Mesendoderm (in vitro differentiated cells): ENCODE measurements around the gene NKX2-2.

Experiments
- DNase-seq: peaks from one replicate; pipeline ENCODE4 v3.0.0; 2013
- H2AK5ac ChIP-seq: 2 replicates; pipeline ENCODE4 v1.6.1; 2013; ENCODE audit warnings: low read length, inconsistent platforms
- H2BK120ac ChIP-seq: 2 replicates; pipeline ENCODE4 v1.6.1; 2013; ENCODE audit warnings: low read depth, mild to moderate bottlenecking, low read length, moderate library complexity, mixed read lengths
- H2BK15ac ChIP-seq: replicated peaks from 2 replicates; pipeline ENCODE4 v1.6.1; 2013; ENCODE audit warnings: low read depth, mild to moderate bottlenecking, moderate library complexity
- H2BK5ac ChIP-seq: 2 replicates; pipeline ENCODE4 v1.6.1; 2013; ENCODE audit warnings: low read length, inconsistent platforms
- H3K18ac ChIP-seq: 2 replicates; pipeline ENCODE4 v1.6.1; 2013; ENCODE audit warnings: mild to moderate bottlenecking, low read length, mixed read lengths
- H3K23ac ChIP-seq: one replicate; pipeline ENCODE4 v1.6.1; 2013; ENCODE audit warnings: low read length
- H3K27ac ChIP-seq: 2 replicates; pipeline ENCODE4 v1.5.1; 2013; ENCODE audit warnings: low read depth, mild to moderate bottlenecking, inconsistent platforms, low read length, moderate library complexity
- H3K27me3 ChIP-seq: 2 replicates; pipeline ENCODE4 v1.6.1; 2013; ENCODE audit warnings: low read length, control low read depth, mild to moderate bottlenecking, inconsistent platforms; ENCODE audit not compliant: insufficient read depth, poor library complexity
- H3K36me3 ChIP-seq: 2 replicates; pipeline ENCODE4 v1.6.1; 2013; ENCODE audit warnings: low read length, inconsistent platforms; ENCODE audit not compliant: control insufficient read depth, insufficient read depth
- H3K4ac ChIP-seq: one replicate; pipeline ENCODE4 v1.6.1; 2013; ENCODE audit warnings: low read depth, mild to moderate bottlenecking, low read length, moderate library complexity
- H3K4me1 ChIP-seq: 2 replicates; pipeline ENCODE4 v1.6.1; 2013; ENCODE audit warnings: low read depth, low read length, inconsistent platforms; ENCODE audit not compliant: control insufficient read depth
- H3K4me2 ChIP-seq: 2 replicates; pipeline ENCODE4 v1.6.1; 2013; ENCODE audit warnings: low read length
- H3K4me3 ChIP-seq: 2 replicates; pipeline ENCODE4 v1.5.1; 2013; ENCODE audit warnings: mild to moderate bottlenecking, low read length
- H3K56ac ChIP-seq: one replicate; pipeline ENCODE4 v1.6.1; 2013; ENCODE audit warnings: low read length
- H3K79me1 ChIP-seq: 2 replicates; pipeline ENCODE4 v1.6.1; 2013; ENCODE audit warnings: low read length, inconsistent platforms
- H3K79me2 ChIP-seq: 2 replicates; pipeline ENCODE4 v1.6.1; 2013; ENCODE audit warnings: mild to moderate bottlenecking, low read length; ENCODE audit not compliant: control insufficient read depth, insufficient read depth
- H3K9ac ChIP-seq: 2 replicates; pipeline ENCODE4 v1.6.1; 2013; ENCODE audit warnings: low read length, inconsistent platforms
- H4K5ac ChIP-seq: one replicate; pipeline ENCODE4 v1.6.1; 2013; ENCODE audit warnings: low read length
- H4K8ac ChIP-seq: one replicate; pipeline ENCODE4 v1.6.1; 2013; ENCODE audit warnings: low read depth, mild to moderate bottlenecking, control low read depth, low read length, moderate library complexity
- WGBS: extraction: QIAGEN DNeasy Blood & Tissue Kit; methylation state at CpG from one replicate; pipeline ENCODE4 v1.1.7; 2013; ENCODE audit warnings: low lambda C conversion rate, missing lambda C conversion rate; ENCODE audit not compliant: insufficient coverage; ENCODE audit errors: extremely low coverage; 5-methylcytosine and 5-hydroxymethylcytosine counted together

The NKX2-2 gene

DNA sequence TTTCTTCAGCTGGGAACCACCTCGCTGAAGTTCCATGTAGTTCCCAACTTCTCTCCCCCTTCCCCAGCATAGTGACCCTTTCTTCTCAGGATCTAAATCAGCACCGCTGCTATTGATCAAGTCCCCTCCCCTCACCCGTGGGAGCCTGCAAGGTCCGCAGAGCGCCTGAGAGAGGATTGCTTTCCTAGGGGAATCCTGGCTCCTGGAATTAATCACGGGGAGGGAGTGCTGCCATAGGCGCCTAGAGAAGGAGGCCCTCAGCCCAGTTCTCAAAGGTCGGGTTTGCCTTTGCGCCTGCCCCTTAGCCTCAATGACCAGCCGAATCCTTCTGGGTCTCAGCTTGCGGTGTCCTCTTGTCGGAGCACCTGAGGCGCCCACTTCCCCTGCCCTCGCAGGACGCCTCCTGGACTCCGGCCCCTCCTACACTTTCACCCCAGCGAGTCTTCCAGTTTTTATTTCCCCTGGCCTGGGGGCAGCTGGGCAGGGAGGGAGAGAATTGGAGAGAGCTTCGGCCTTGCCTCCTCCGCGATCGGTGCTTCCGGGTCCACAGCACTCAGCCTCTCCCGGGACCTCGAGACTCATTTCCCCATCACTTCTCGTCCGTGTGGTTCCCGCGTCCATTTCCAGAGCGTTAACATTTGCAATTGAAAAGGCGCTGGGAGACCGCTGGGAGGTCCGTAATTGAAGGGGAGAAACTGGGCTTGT, 3.1 kb upstream of the NKX2-2 start:
- Histone ChIP-seq H4K5ac (no peak overlapping the region), H2BK120ac (no peak overlapping the region), H2BK5ac (no peak overlapping the region), H3K27ac (no peak overlapping the region), H4K8ac (no peak overlapping the region), H3K18ac (no peak overlapping the region), H2BK15ac (no peak overlapping the region), H2AK5ac (no peak overlapping the region), H3K36me3 (no peaks in the 10 kb centered on the region), H3K9ac (peak overlapping the region; percentile 17), H3K23ac (no peak overlapping the region), H3K79me1 (no peaks in the 10 kb centered on the region), H3K4ac (no peak overlapping the region), H3K4me1 (no peaks in the 10 kb centered on the region), H3K4me2 (peak overlapping the region; percentile 31), H3K56ac (no peak overlapping the region), H3K4me3 (no peak overlapping the region), H3K79me2 (no peaks in the 10 kb centered on the region), H3K27me3 (peaks cover 74% of the 10 kb centered on the region)
- no CpG with 5 or more reads among the region's 32 CpGs for WGBS
- DNase-seq: peak; percentile 52

DNA sequence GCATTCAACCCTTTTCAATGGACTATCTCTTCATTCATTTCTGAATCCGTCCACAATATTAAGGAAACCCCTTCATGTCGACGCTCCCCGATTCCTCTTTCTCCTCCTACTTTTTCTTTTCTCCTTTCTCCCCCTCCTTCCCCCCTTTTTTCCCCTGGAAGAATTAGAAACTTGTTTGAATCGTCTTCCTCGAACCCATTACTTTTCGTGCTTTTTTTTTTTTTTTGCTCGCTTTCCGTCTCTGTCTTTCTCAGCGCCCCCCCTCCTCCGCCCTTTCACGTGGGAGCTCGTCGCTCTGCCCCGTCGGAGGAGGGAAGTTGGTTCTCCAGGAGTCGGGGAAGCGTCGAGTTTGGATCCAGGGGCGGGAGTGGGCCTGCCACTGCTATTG, 2.3 kb upstream of the NKX2-2 start:
- no peak overlapping the region for H4K5ac ChIP-seq
- H3K4me3 ChIP-seq: no peak overlapping the region
- no peaks in the 10 kb centered on the region for H3K79me1 ChIP-seq
- no peaks in the 10 kb centered on the region for H3K4me1 ChIP-seq
- peaks cover 74% of the 10 kb centered on the region for H3K27me3 ChIP-seq
- H3K9ac ChIP-seq: no peak overlapping the region
- no peak for DNase-seq
- no peak overlapping the region for H2BK15ac ChIP-seq
- no peaks in the 10 kb centered on the region for H3K79me2 ChIP-seq
- H3K4me2 ChIP-seq: no peak overlapping the region
- H3K56ac ChIP-seq: no peak overlapping the region
- H3K27ac ChIP-seq: no peak overlapping the region
- no peak overlapping the region for H3K4ac ChIP-seq
- H3K36me3 ChIP-seq: no peaks in the 10 kb centered on the region
- WGBS: no CpG with 5 or more reads among the region's 20 CpGs
- H2BK5ac ChIP-seq: no peak overlapping the region
- H3K18ac ChIP-seq: no peak overlapping the region
- no peak overlapping the region for H2BK120ac ChIP-seq
- no peak overlapping the region for H2AK5ac ChIP-seq
- H3K23ac ChIP-seq: no peak overlapping the region
- no peak overlapping the region for H4K8ac ChIP-seq

DNA sequence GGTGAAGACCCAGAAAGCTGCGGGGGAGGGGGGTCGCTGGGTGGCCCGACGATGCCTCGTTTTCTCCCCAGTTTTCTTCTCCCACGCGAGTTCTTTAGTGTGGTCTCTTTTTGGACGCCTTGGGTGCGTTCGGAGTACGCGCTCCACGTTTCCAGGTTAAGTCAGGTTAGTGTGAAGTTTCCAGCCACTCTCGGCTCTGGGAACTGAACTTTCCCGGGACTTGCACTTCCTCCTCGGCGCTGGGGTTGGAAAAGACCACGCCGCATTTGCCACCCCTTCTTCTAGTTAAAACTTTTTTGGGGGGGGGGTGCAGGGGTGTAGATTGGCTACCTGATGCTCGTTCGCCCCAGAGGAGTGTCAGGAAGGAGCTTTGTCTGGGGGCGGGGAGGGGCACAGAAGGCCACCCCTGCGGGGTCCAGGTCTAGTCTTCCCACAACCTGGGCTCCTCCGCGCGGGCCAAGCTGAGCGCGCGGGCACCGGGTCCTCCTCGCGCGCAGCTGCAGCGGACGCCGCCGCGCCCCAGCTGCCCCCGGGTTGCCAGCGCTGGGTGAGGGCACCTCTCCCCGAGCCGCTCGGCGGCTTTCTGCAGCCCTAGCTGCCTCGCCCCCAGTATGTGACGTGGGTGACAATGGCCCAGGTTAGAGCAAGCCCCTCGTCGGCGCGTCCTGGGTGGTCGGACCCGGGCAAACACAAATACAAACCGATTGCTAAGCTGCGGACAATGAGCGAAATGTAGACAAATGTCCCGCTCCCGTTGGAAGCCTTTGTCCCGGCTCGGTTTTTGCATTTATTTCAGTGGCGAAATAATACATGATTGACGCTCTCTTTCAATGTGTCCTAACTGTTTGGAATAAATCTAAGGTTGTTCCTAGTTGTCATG, 1.7 kb upstream of the NKX2-2 start:
- Histone ChIP-seq H3K79me1 (no peaks in the 10 kb centered on the region), H3K18ac (no peak overlapping the region), H2AK5ac (no peak overlapping the region), H2BK120ac (no peak overlapping the region), H3K27me3 (peaks cover 71% of the 10 kb centered on the region), H2BK5ac (no peak overlapping the region), H3K9ac (no peak overlapping the region), H3K36me3 (no peaks in the 10 kb centered on the region), H3K4me3 (peak overlapping the region; percentile 34), H3K4me1 (no peaks in the 10 kb centered on the region), H3K27ac (no peak overlapping the region), H3K23ac (no peak overlapping the region), H3K56ac (no peak overlapping the region), H4K8ac (no peak overlapping the region), H3K79me2 (no peaks in the 10 kb centered on the region), H3K4me2 (peak overlapping the region; percentile 71), H3K4ac (no peak overlapping the region), H2BK15ac (no peak overlapping the region), H4K5ac (no peak overlapping the region)
- DNase-seq: peak; percentile 72
- no CpG with 5 or more reads among the region's 61 CpGs for whole genome bisulfite sequencing

DNA sequence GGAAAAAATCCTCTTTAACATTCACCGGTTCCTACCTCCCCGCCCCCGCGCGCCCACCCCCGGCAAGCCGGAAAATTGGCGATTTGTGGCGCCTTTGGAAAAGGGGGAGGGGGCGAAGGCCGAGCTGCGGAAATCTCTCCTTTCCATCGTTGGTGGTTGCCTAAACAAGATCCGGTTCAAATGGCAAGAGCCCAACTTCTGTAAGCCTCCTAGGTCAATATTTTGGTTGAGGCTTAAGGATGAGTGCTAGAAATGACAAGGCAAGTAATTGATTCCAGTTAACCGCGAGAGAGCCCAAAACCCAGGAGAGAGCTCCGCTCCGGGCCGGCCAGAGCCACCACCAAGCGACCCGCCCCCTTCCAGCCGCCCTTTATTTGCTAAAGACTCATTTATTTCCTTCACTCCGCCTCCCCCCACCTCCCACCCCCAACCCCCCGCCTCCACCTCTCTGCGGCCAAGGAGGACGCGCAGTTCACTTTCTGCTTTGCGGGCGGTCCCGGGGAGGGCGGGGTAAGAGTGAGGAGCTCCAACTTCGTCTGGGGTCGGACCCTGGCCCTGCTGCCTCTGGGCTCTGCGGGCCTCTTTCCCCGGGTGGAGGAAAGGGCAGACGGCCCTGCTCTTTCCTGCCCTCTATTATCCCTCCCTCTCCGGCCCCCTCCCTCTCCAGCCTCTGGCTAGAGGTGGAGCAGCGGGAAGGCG, 838 bp upstream of the NKX2-2 start:
- Histone ChIP-seq H3K79me1 (no peaks in the 10 kb centered on the region), H3K9ac (peak overlapping the region; percentile 15), H4K8ac (peak overlapping the region; percentile 31), H3K36me3 (no peaks in the 10 kb centered on the region), H3K4me2 (peak overlapping the region; percentile 74), H3K4me3 (no peak overlapping the region), H3K56ac (peak overlapping the region; percentile 67), H3K18ac (no peak overlapping the region), H3K4ac (no peak overlapping the region), H3K4me1 (no peaks in the 10 kb centered on the region), H3K79me2 (no peaks in the 10 kb centered on the region), H3K23ac (no peak overlapping the region), H2BK120ac (no peak overlapping the region), H4K5ac (no peak overlapping the region), H3K27ac (no peak overlapping the region), H2BK15ac (no peak overlapping the region), H2AK5ac (no peak overlapping the region), H3K27me3 (peaks cover 71% of the 10 kb centered on the region), H2BK5ac (no peak overlapping the region)
- WGBS: no CpG with 5 or more reads among the region's 39 CpGs
- DNase-seq: peak; percentile 90

DNA sequence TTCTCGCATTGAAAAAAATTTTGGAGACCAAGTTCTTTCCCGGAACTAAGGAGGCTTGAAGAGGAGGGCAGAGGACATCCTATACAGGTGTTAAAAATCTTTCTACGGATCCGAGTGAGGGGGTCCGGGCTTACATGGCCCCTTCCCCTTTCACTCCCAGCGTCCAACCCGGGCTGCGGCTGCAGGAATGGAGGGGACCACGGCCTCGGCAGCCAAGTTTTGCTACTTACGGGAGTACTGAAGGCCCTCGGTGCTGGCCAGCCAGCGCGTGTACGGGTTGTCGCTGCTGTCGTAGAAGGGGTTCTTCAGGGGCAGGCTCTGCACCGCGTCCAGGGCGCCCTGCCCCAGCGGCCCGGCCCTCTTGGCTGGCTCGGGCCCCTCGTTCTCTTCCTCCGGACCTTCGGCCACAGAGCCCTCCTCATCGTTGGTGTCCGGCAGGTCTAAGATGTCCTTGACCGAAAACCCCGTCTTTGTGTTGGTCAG, 642 bp downstream of the NKX2-2 start:
- peak; percentile 57 for DNase-seq
- Histone ChIP-seq H3K79me1 (no peaks in the 10 kb centered on the region), H3K27me3 (peaks cover 74% of the 10 kb centered on the region), H3K9ac (peak overlapping the region; percentile 3), H3K18ac (no peak overlapping the region), H3K27ac (no peak overlapping the region), H3K79me2 (no peaks in the 10 kb centered on the region), H4K5ac (no peak overlapping the region), H4K8ac (no peak overlapping the region), H3K56ac (no peak overlapping the region), H3K4ac (no peak overlapping the region), H3K23ac (no peak overlapping the region), H2BK5ac (no peak overlapping the region), H3K4me2 (peak overlapping the region; percentile 42), H2BK120ac (no peak overlapping the region), H3K4me3 (no peak overlapping the region), H2BK15ac (no peak overlapping the region), H2AK5ac (no peak overlapping the region), H3K4me1 (no peaks in the 10 kb centered on the region), H3K36me3 (no peaks in the 10 kb centered on the region)
- WGBS: no CpG with 5 or more reads among the region's 30 CpGs
